Suppressor macrophage treated with lipopolysaccharide for 4 hours (primary cell): ENCODE measurements around the gene SCARF2.
"Not testable (repeated sequence)": the region's sequence is repeated elsewhere in the genome, so short reads cannot be mapped to it uniquely, and the experiment has no call there.

Source experiments
- DNase-seq: peaks from one replicate; pipeline ENCODE4 v3.0.0-alpha.2; 2020

SCARF2 gene

DNA sequence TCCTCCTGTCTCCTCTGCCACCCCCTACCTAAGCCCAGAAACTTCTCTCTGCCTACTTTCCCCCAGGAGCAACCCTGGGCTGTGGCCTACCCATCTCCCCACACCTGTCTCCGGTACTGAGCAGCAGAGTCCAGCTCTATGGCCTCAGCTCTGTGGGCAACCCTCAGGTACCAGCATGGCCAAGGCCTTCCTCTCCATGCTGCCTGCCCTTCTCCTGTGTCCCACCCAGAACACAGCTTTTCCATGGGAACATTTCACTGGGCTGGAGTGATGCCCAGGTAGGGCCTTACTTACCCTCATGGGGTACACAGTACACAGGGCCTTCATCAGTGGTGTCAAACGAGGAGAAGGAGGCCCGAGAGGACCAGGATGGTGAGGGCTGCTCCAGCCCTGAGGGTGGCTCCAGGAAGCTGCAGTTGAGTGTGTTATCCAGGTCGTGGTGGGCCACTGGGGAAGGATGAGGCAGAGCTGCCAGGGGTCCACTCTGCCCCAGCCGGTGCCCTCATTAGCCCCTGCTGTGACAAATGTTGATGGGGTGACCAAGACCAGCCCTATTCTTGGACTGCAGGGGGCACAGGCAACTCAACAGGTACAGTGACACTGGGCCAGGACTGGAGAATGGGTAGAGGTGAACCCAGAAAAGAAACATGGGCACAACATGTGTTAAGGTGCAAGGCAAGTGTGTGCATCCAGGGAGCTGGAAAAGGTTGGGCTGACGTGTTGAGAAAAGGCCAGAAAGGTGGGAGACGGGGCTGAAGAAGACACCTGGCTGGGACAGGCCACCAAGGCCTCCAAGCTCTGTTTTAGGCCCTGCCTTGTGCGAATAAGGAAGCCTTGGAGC lies 10.3 kb downstream of the SCARF2 start:
- DNase-seq = no peak

DNA sequence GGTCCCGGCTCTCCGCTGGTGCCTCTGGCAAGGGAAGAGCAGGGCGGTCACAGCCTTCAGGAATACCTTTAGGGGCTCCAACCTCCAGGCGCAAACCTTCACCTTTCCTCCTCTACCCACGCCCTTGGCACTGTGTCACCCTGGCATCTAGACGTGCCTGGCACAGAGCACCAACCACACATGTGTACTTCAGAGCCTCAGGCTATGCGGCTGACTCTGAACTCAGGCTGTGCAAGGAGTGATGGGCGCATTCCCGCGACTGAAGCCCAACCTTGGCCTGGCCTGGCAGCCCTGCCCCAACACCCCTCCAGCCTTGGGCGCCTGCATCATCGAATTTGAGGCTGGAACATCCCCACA lies 11.4 kb downstream of the SCARF2 start:
- DNase-seq = no peak

DNA sequence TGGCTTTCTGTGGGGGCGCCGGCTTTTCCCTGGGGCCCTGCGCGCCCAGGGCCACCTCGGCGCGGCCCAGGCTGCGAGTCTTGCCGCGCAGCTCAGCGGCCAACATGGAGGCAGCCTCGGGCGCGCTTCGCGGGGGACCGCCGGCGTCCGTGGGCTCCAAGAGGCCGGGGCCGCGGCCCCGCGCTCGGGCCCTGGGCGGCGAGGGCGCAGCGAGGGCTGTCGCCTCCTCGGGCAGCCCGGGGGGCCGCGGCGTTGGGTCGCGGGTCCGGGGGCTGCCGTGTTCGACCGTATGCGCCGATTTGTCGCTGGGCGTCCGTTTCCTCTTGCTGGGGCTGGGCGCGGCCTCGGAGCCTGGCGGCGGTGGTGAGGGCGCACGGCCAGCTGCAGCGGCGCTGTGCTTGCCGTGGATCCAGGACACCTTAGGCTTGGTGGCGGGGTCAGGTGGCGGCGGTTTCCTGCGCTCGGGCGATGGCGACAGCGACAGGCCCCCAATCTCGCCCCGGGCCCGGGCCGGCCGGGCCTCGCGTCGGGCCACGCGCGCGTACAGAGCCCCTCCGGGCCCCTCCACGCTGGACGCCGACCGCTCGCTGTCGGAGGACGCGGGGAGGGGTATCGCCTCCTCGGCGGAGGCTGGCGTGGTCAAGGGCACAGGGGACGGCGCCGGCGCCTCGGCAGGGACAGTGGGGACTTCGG lies 11.9 kb downstream of the SCARF2 start:
- DNase-seq = no peak

DNA sequence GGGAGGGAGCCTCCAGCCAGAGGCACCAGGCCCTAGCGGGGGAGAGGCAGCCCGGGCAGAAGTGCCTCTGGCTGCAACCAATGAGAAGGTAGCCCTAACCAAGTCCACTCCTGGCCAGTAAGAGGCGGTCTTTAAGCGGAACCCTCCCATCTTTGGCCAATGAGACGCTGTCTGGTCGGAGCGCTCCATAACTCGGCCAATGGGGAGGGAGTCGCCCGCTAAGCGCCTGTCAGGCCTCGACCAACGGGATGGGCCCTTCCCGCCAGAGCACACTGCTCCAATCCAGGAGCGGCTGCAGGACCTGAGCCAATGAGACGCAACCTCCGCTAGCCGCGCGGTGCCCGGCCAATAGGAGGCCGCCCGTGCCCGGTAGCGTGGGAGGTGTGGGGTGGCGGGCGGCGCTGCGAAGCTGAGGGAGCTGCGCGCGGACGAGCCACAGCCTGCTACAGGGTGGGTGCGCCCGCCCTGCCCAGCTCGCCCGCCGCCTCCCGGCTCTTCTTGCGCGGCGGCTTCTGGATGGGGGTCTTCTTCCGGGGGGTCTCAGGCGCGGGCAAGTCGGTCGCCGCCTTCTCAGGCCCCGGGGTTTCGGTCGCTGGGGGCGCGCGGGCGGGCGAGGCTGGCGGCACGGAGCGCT lies 12.6 kb downstream of the SCARF2 start:
- DNase-seq = no peak

DNA sequence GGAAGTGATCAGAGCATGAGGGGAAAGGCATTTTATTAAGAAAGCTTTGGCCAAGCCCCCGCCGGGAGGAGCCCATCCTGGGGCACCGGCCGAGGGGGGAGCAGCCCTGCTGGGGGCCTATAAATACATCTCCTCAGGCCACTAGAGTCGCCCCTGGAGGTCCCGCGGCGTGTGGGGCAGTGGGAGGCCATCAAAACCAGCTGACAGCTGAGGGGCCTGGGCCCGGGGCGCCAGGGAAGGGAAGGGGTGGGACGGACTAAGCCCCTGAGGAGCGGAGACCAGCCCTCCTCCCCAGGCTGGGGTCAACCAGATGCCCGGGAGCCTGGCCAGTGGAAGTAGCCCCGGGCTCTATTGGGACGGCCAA lies 13.1 kb downstream of the SCARF2 start:
- no peak for DNase-seq

DNA sequence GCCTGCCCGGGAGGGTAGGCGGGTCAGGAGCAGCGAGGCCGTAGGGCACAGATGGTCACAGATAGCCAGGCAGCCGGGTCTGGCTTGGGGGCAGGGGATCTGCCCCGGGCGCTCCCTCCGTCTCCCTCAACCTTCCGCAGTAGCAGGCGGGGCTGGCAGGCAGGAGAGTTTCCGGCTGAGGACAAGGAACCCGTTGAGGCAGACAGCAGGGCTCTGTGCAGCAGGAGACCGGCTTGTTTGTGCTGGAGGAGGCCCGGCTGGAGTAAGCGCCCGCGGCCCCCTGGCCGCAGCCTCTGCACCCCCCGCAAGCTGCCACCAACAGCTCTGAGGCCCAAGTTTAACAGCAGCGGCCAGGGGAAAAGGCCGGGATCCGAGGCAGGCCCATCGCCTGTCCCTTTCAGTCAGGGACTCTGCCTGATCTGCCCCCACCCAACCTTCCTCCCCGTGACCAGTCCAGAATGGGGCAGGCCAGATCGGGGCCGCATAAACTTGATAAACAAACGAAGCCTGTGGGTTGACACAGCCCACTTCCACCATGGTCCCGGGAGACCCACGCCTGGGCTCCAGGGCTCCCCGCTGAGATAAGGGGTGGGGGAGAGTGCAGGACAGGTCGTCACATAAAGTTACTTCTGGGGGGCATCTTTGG lies 13.6 kb downstream of the SCARF2 start:
- DNase-seq = no peak

DNA sequence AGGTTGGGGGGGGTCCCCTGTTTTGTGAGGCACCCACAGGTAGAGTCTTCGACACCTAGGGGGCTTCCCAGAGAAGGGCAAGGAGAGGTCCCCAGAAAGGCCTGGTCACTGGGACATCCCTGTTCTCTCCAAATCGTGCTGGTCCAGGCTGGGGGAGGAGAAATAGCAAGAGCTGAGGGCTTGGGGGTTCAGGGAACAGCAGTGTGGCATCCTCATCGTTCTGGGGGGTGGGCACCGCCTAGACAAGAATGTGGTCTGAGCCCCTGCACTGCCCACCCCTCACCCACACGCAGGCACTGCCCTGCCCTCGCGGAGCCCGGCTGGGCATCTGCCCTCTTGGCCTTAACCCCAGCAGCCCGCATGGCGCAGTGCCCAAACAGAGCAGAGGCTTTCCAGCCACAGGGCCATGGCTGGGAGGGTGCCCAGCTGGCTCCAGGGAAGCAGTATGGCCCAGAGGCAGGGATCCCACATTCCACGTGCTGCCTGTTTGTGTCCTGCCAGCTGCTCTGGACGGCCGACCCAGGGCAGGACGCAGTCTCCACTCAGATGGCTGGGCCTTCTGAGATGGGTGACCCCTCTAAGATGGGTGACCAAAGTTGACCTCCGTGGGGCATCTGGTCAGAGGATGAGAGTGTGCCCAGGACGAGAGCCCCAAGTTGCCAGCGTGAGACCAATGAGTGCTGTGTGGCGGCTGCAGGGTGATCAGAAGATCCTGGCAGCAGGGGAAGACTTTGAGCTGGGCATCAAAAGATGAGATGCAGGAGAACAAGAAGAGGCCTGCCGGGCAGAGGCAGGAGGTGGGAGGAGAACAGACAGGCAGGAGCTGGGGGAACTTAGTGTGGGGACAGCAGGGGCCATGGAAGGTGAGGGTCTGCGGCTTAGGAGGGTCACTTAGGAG lies 14.4 kb downstream of the SCARF2 start:
- DNase-seq = no peak

DNA sequence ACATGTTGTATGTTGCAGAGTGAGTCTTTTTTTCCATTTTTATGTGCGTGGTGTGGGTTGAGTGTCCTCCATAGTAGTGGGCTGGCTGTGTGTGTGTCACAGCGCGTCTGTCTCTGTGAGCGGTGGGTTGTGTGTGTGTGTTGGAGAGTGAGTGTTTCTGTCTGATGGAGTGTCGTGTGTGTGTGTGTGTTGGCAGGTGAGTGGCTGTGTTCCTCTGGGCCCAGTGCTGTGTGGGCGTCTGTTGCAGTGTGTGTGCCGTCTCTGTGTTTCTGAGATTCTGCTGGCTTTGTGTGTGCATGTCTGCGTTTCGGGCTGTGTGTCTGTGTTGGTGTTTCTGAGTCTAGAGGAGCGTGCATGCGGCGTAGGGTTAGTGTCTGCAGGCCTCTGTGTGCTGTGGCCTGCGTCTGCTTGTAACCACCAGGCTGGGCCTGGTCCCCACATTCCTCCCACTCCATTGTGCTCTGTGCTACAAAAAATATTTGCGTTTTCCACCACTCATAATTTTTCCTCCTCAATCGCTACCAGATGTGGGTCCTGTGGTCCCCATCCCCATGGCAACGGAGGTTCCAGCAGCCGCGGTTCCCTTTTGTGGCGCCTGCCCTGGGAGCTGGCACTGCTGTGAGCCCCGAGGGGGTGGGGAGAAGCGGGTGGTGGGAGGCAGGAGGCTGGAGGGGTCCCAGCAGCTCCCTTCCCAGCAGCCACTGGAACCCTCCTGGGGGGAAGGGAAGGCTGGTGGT lies 15.2 kb downstream of the SCARF2 start:
- no peak for DNase-seq

DNA sequence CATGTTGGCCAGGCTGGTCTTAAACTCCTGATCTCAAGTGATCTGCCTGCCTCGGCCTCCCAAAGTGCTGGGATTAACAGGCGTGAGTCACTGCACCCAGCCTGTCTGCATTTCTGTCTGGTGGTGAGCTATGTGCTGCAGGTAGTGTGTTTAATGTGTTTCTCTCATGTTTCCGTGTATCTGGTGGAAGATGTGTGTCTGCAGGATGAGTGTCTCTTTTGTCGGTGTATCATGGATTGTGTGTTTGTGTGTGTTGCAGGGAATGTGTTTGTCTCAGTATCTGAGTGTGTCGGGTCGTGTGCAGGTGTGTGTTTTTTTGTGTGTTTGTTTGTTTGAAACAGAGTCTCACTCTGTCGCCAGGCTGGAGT lies 16.1 kb downstream of the SCARF2 start:
- no peak for DNase-seq

DNA sequence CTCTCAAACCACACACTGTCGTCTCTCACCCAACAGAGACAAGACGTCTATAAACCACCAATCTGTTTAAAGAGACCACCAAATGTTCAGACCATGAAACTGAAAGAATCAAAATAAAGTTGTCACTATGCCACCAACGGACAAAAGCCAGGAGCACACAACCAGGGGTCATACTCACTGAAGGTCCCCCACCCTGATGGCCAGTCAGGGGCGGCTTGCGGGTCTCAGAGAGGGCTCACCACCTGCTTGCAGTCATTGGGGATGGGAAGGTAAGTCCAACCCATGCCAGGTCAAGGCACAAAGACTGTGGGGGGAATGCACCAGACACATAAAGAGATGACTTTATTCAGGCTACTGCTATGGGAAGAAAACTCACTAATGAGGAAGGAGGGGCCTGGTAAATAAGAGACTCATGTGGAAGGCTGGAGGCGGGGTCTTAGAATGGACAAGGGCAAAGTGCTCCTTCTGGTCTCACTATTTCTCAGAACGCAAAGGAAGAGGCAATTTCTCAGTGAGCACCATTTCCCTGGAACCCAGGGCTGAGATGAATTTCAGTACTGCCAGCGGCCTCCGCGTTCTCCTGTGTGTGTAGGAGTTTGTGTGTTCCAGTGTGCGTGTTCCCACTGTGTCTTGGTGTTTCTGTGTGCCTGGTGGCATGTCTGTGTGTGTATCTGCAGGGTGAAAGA lies 17.3 kb downstream of the SCARF2 start:
- DNase-seq = no peak

DNA sequence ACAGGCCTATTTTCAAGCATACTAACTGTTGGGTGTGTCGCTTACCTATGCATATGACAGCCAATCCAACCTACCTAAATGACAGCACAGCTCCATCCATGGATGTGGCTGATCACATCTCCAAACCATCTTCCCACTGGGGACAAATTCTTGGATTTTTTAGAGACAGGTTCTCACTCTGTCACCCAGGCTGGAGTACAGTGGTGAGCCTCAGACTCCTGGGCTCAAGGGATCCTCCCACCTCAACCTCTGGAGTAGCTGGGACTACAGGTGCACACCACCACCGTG lies 18.0 kb downstream of the SCARF2 start:
- no peak for DNase-seq

DNA sequence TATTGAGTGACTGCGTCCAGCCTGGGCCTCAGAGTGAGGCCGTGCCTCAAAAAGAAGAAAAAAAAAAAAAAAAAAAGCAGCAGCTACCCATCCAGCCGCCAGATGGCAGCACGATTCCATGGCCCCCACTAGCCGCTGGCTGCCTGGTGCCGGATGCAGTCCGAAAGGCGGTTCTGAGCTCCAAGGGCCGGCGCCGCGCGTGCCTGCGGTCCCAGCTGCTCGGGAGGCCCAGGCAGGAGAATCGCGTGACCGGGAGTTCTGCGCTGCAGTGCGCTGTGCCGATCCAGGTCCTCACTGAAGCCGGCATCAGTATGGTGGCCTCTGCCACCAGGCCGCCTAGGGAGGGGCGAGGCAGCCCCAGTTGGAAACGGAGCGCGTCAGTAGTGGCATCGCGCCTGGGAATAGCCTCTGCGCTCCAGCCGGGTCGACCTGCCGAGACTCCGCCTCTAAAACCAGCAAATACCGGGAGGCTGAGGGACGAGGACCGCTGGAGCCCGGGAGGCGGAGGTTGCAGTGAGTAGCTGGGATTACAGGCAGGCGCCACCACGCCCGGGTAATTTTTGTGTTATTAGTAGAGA lies 19.3 kb downstream of the SCARF2 start:
- peak; percentile 81 for DNase-seq

DNA sequence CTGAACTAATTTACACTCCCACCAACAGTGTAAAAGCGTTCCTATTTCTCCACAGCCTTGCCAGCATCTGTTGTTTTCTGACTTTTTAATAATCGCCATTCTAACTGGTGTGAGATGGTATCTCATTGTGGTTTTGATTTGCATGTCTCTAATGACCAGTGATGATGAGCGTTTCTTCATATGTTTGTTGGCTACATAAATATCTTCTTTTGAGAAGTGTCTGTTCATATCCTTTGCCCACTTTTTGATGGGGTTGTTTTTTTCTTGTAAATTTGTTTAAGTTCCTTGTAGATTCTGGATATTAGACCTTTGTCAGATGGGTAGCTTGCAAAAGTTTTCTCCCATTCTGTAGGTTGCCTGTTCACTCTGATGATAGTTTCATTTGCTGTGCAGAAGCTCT lies 21.9 kb downstream of the SCARF2 start:
- DNase-seq = not testable (repeated sequence)

DNA sequence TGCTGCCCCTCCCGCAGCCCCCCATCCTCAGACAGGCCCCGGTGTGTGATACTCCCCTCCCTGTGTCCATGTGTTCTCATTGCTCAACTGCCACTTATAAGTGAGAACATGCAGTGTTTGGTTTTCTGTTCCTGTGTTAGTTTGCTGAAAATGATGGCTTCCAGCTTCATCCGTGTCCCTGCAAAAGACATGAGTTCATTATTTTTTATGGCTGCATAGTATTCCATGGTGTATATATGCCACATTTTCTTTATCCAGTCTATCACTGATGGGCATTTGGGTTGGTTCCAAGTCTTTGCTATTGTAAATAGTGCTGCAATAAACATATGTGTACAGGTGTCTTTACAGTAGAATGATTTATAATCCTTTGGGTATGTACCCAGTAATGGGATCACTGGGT lies 22.4 kb downstream of the SCARF2 start:
- not testable (repeated sequence) for DNase-seq

DNA sequence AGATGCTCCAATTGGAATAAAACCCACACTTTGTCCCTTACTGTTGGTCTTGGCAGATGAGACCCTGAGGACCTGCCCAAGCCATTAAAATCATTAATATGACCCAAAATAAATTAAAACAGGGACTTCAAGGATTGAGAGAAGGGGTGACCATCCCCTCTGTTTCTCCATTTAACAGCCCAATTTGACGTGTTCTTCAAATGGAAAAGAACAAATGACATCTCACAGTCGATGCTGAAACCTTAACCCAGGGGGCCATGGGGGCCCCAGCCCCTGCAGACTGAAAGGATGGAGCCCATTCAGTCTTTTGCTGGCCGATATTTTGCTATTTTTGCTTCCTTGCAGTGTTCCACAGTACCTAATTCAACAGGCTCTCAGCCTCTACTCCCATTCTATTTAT lies 23.2 kb downstream of the SCARF2 start:
- DNase-seq = no peak

DNA sequence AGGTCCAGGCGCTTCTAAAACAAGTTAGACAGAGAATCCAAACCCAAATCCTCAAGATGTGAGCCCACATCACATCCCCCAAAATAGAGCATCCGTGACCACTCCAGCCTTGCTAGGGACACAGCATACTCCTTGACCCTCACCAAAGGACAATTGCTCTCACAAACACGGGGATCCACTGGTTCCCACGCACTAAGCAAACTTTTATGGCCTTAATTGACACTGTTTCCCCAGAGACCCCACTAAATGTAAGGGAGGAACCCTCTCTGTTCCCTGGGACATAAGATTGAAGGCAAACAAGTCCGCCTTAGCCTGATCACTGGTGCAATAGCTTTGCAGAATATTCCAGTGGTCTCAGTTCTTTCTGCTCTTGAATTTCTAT lies 23.6 kb downstream of the SCARF2 start:
- no peak for DNase-seq

DNA sequence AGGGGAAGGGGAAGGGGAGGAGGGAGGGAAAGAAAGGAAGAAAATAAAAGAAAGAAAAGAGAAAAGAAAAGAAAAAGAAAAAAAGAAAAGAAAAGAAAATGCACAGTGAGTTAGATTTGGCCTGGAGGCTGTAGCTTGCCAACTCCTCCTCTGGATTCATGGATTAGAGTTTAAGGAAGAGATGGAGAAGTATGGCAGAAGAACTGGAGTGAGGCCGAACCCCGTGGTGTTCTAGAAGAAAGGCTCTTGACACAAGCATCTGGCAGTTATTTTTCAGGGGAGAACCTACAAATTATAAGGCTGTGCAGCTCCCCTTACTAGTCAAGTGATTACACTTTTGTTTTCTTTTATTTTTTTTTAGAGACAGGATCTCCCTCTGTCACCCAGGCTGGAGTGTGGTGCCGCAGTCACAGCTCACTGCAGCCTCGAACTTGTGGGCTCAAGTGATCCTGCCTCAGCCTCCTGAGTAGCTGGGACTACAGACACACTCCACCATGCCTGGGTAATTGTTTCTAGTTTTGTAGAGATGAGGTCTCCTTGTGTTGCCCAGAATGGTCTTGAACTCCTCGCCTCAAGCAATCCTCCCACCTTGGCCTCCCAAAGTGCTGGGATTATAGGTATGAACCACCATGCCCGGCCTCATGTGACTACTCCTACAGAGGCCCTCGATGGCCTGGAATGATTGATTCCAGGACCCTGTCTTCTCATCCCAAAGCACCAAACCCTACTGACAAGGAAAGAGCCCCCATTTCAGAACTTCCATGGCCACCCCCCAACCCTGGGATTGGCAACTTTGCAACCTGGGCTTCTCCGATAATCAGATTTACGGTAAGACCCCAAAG lies 24.2 kb downstream of the SCARF2 start:
- DNase-seq = no peak

DNA sequence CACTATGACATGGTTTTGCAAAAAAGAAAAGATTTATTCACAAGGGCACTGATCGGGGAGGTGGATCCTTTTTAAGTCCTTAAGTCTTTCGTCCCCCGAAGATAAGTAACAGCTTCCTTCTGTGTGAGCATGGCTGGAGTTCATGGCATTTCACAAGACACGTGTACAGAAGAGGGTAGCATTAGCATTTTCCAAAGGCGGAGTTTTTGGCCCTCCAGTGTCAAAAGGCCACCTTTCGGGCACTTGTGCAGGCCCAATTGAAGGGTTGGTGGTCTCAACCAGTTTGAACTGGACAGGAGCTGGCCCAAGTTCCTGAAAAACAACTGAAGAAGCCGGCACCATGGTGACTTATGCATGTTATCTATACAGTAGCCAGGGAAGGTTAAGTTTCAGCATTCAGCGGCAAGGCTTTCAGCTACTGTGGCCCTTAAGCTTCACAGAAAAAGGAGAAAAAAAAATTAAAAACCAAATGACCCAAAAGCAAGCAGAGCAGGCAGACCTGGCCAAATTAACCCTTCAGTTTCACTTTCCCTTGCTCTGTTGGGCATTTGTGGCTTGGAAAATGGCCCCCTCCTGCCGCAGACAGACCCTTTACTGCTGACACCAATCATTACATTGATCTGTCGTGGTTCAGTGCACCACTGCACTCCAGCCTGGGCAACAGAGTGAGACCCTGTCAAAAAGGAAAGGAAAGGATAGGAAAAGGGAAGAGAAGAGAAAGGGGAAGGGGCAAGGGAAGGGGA lies 25.0 kb downstream of the SCARF2 start:
- no peak for DNase-seq

DNA sequence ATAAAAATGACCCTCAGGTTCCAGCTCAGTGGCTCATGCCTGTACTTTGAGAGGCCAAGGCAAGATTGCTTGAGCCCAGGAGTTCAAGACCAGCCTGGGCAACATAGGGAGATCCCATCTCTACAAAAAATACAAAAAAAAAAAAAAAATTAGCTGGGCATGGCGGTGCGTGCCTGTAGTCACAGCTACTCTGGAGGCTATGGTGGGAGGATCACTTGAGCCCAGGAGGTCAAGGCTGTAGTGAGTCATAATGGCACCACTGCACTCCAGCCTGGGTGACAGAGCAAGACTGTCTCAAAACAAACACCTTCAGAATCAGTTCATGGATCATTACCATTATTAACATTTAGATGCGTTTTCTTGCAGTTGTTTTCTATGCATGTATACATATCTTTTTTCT lies 28.2 kb downstream of the SCARF2 start:
- DNase-seq = not testable (repeated sequence)

DNA sequence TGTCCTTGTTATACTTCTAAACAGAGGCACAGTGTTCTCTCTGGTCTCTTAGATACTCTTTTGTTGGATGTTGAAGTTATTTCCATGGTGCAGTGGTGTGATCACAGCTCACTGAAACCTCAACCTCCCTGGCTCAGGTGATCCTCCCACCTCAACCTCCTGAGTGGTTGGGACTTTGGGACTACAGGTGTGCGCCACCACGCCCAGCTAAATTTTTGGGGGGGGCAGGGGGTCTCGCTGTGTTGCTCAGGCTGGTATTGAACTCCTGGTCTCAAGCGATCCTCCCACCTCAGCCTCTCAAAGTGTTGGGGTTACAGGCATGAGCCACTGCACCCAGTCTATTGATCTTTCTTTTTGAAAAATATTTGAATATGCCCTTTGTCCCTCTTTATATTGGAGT lies 28.7 kb downstream of the SCARF2 start:
- DNase-seq = no peak
